Effector memory CD4-positive, alpha-beta T cell (primary cell): ENCODE data around the gene CD6.
"Not testable (repeated sequence)": the region's sequence is repeated elsewhere in the genome, so short reads cannot be mapped to it uniquely, and the experiment has no call there.

Experiments used
- DNase-seq, 3 donors: peaks; one replicate each; pipeline ENCODE4 v3.0.0-alpha.2; 2020
- H3K27ac ChIP-seq: 2 replicates; pipeline ENCODE4 v1.7.0; 2013; ENCODE audit warnings: mild to moderate bottlenecking, low read length, moderate library complexity; ENCODE audit not compliant: insufficient read depth, poor library complexity, severe bottlenecking
- H3K27me3 ChIP-seq: replicated peaks from 2 replicates; pipeline ENCODE4 v1.7.0; 2013; ENCODE audit warnings: mild to moderate bottlenecking, low read length; ENCODE audit not compliant: insufficient read depth, control insufficient read depth, poor library complexity, severe bottlenecking
- H3K36me3 ChIP-seq: 2 replicates; pipeline ENCODE4 v1.7.0; 2013; ENCODE audit warnings: mild to moderate bottlenecking, low read length, moderate library complexity; ENCODE audit not compliant: control insufficient read depth, insufficient read depth
- H3K4me1 ChIP-seq: 2 replicates; pipeline ENCODE4 v1.7.0; 2013; ENCODE audit warnings: low read length, mild to moderate bottlenecking; ENCODE audit not compliant: control insufficient read depth, insufficient read depth, poor library complexity, severe bottlenecking
- H3K4me3 ChIP-seq: 2 replicates; pipeline ENCODE4 v1.7.0; 2013; ENCODE audit warnings: low read length, low read depth, mild to moderate bottlenecking; ENCODE audit not compliant: insufficient read depth, poor library complexity, severe bottlenecking
- H3K9me3 ChIP-seq: 2 replicates; pipeline ENCODE4 v1.7.0; 2013; ENCODE audit warnings: mild to moderate bottlenecking, low read length, moderate library complexity; ENCODE audit not compliant: control insufficient read depth

The CD6 gene

GRCh38 chr11:60968223-60968622 is 3.3 kb upstream of the CD6 start:
- Histone ChIP-seq H3K9me3 (no peaks in the 10 kb centered on the region), H3K27me3 (no peaks in the 10 kb centered on the region), H3K36me3 (no peaks in the 10 kb centered on the region), H3K27ac (no peak overlapping the region), H3K4me1 (peaks cover 9% of the 10 kb centered on the region), H3K4me3 (no peak overlapping the region)
- no peak for DNase-seq

GRCh38 chr11:60970369-60970774 is 1.1 kb upstream of the CD6 start:
- Histone ChIP-seq H3K27ac (peak overlapping the region; percentile 93), H3K27me3 (no peaks in the 10 kb centered on the region), H3K9me3 (no peaks in the 10 kb centered on the region), H3K4me1 (peaks cover 9% of the 10 kb centered on the region), H3K36me3 (no peaks in the 10 kb centered on the region), H3K4me3 (peak overlapping the region; percentile 96)
- DNase-seq: peak; percentile 66 to 74 (median 68)

- no peaks in the 10 kb centered on the region for H3K27me3 ChIP-seq
- H3K36me3 ChIP-seq: no peaks in the 10 kb centered on the region
- DNase-seq: no peak
- H3K9me3 ChIP-seq: no peaks in the 10 kb centered on the region
- H3K27ac ChIP-seq: peak overlapping the region; percentile 93
- peak overlapping the region; percentile 96 for H3K4me3 ChIP-seq
- peaks cover 9% of the 10 kb centered on the region for H3K4me1 ChIP-seq
These were observed 590 bp upstream of the CD6 start for GRCh38 chr11:60970890-60971289.

- no peak for DNase-seq
- H3K4me3 ChIP-seq: peak overlapping the region; percentile 96
- H3K36me3 ChIP-seq: peaks cover 10% of the 10 kb centered on the region
- H3K9me3 ChIP-seq: no peaks in the 10 kb centered on the region
- H3K4me1 ChIP-seq: peaks cover 19% of the 10 kb centered on the region
- H3K27ac ChIP-seq: peak overlapping the region; percentile 93
- H3K27me3 ChIP-seq: no peaks in the 10 kb centered on the region
These were observed 926 bp downstream of the CD6 start for GRCh38 chr11:60972182-60973030.

GRCh38 chr11:60973699-60974098 is 2.2 kb downstream of the CD6 start:
- Histone ChIP-seq H3K27ac (peak overlapping the region; percentile 93), H3K27me3 (no peaks in the 10 kb centered on the region), H3K4me1 (peaks cover 32% of the 10 kb centered on the region), H3K4me3 (peak overlapping the region; percentile 96), H3K9me3 (no peaks in the 10 kb centered on the region), H3K36me3 (peaks cover 16% of the 10 kb centered on the region)
- no peak for DNase-seq

- Histone ChIP-seq H3K36me3 (peaks cover 16% of the 10 kb centered on the region), H3K4me1 (peaks cover 37% of the 10 kb centered on the region), H3K4me3 (peak overlapping the region; percentile 96), H3K27ac (peak overlapping the region; percentile 93)
- H3K27me3 ChIP-seq, H3K9me3 ChIP-seq, DNase-seq: not testable (repeated sequence)
These were observed 2.8 kb downstream of the CD6 start for GRCh38 chr11:60974316-60974715.

GRCh38 chr11:60974726-60975125 is 3.2 kb downstream of the CD6 start:
- peak overlapping the region; percentile 96 for H3K4me3 ChIP-seq
- H3K36me3 ChIP-seq: peaks cover 16% of the 10 kb centered on the region
- no peaks in the 10 kb centered on the region for H3K9me3 ChIP-seq
- H3K4me1 ChIP-seq: peaks cover 41% of the 10 kb centered on the region
- peak overlapping the region; percentile 93 for H3K27ac ChIP-seq
- no peak for DNase-seq
- no peaks in the 10 kb centered on the region for H3K27me3 ChIP-seq

GRCh38 chr11:60977224-60977623 is 5.7 kb downstream of the CD6 start:
- H3K4me1 ChIP-seq: peaks cover 55% of the 10 kb centered on the region
- H3K36me3 ChIP-seq: peaks cover 16% of the 10 kb centered on the region
- no peaks in the 10 kb centered on the region for H3K9me3 ChIP-seq

GRCh38 chr11:60977836-60978235 is 6.4 kb downstream of the CD6 start:
- Histone ChIP-seq H3K27ac (peak overlapping the region; percentile 93), H3K27me3 (no peaks in the 10 kb centered on the region), H3K9me3 (no peaks in the 10 kb centered on the region), H3K4me1 (peaks cover 61% of the 10 kb centered on the region), H3K36me3 (peaks cover 20% of the 10 kb centered on the region), H3K4me3 (peak overlapping the region; percentile 22)
- DNase-seq: no peak

More at GRCh38 chr11:60977224-60977623, 5.7 kb downstream of the CD6 start:
- H3K27ac ChIP-seq: peak overlapping the region; percentile 93
- DNase-seq: no peak
- peak overlapping the region; percentile 15 for H3K4me3 ChIP-seq
- H3K27me3 ChIP-seq: no peaks in the 10 kb centered on the region

- peak in 2 of 3 donors; percentile 43 to 45 for DNase-seq
- H3K9me3 ChIP-seq: no peaks in the 10 kb centered on the region
- peak overlapping the region; percentile 93 for H3K27ac ChIP-seq
- H3K4me1 ChIP-seq: peaks cover 70% of the 10 kb centered on the region
- peaks cover 20% of the 10 kb centered on the region for H3K36me3 ChIP-seq
- H3K4me3 ChIP-seq: peak overlapping the region; percentile 22
- H3K27me3 ChIP-seq: no peaks in the 10 kb centered on the region
These were observed 7.3 kb downstream of the CD6 start for GRCh38 chr11:60978546-60979380.
